ENCODE data around the gene PRDX1.

PRDX1 gene

DNA sequence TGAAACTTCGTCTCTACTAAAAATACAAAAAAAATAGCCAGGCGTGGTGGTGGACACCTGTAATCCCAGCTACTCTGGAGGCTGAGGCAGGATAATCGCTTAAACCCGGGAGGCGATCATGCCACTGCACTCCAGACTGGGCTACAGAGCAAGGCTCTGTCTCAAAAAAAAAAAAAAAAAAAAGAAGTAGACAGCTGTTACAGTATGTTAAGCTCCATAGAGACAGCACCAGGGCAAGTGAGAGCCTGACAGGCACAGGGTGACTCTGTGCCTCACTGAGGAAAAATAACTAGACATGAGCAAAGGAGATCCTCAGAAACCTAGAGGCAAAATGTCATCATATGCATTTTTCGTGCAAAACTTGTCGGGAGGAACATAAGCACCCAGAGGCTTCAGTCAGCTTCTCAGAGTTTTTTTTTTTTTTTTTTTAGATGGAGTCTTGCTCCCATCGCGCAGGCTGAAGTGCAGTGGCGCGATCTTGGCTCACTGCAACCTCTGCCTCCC lies 9.0 kb upstream of the PRDX1 start:
- H3K4me1 ChIP-seq (ENCODE audit: control insufficient read depth, insufficient read depth, low read length) = no peaks in the 10 kb centered on the region
- no peak overlapping the region for H3K4me3 ChIP-seq (ENCODE audit: low read depth, low read length)
- ChIA-PET CTCF (interaction anchor here (0.8 to 1.9 kb wide), 3 partner anchors 18 to 40 kb away, joined by 3 to 10 read pairs (median 4); no protein-coding TSS in a partner anchor), POLR2A (interaction anchor here (1.2 to 2.3 kb wide), 2 partner anchors 9 to 20 kb away, joined by 6 to 17 read pairs; partner anchors contain the start of genes AKR1A1 and PRDX1)
- no peak overlapping the region for H3K27ac ChIP-seq (ENCODE audit: extremely low read depth, low read depth, low read length)
- TF ChIP-seq ZNF585B (tag by site-specific recombination; IDR thresholded peaks at IDR 0.05) = no peak
- no peak for TF ChIP-seq ZNF571 (tag by site-specific recombination; IDR thresholded peaks at IDR 0.05)
- no peak for TF ChIP-seq ZNF529 (tag by site-specific recombination; IDR thresholded peaks at IDR 0.05; ENCODE audit: insufficient replicate concordance)
- no peak for TF ChIP-seq MYNN (tag by site-specific recombination; IDR thresholded peaks at IDR 0.05; ENCODE audit: borderline replicate concordance)
- TF ChIP-seq, protein P1, sequence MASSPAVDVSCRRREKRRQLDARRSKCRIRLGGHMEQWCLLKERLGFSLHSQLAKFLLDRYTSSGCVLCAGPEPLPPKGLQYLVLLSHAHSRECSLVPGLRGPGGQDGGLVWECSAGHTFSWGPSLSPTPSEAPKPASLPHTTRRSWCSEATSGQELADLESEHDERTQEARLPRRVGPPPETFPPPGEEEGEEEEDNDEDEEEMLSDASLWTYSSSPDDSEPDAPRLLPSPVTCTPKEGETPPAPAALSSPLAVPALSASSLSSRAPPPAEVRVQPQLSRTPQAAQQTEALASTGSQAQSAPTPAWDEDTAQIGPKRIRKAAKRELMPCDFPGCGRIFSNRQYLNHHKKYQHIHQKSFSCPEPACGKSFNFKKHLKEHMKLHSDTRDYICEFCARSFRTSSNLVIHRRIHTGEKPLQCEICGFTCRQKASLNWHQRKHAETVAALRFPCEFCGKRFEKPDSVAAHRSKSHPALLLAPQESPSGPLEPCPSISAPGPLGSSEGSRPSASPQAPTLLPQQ (tag by site-specific recombination; IDR thresholded peaks at IDR 0.05) = no peak
- TF ChIP-seq ZNF626 (tag by site-specific recombination; IDR thresholded peaks at IDR 0.05) = no peak
- TF ChIP-seq GLI2 (tag by site-specific recombination; IDR thresholded peaks at IDR 0.05; ENCODE audit: borderline replicate concordance, low read depth) = no peak
- TF ChIP-seq ZNF274 (IDR thresholded peaks at IDR 0.05; ENCODE audit: low read length) = no peak
- TF ChIP-seq ZNF274 (tag by site-specific recombination; IDR thresholded peaks at IDR 0.05; ENCODE audit: borderline replicate concordance) = no peak
- TF ChIP-seq ZNF37A (tag by site-specific recombination; IDR thresholded peaks at IDR 0.05) = no peak
- TF ChIP-seq KLF10 (tag by site-specific recombination; IDR thresholded peaks at IDR 0.05) = no peak
- TF ChIP-seq KLF16 (tag by site-specific recombination; IDR thresholded peaks at IDR 0.05) = no peak
- TF ChIP-seq ZNF514 (tag by site-specific recombination; IDR thresholded peaks at IDR 0.05) = no peak
- TF ChIP-seq ZEB2 (tag by site-specific recombination; IDR thresholded peaks at IDR 0.05) = no peak
- no peak for TF ChIP-seq ZNF433 (tag by site-specific recombination; IDR thresholded peaks at IDR 0.05; ENCODE audit: low read depth)
- TF ChIP-seq, protein P2, sequence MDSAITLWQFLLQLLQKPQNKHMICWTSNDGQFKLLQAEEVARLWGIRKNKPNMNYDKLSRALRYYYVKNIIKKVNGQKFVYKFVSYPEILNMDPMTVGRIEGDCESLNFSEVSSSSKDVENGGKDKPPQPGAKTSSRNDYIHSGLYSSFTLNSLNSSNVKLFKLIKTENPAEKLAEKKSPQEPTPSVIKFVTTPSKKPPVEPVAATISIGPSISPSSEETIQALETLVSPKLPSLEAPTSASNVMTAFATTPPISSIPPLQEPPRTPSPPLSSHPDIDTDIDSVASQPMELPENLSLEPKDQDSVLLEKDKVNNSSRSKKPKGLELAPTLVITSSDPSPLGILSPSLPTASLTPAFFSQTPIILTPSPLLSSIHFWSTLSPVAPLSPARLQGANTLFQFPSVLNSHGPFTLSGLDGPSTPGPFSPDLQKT (IDR thresholded peaks at IDR 0.05; ENCODE audit: borderline replicate concordance, low read depth, low read length) = no peak
- TF ChIP-seq ZNF311 (tag by site-specific recombination; IDR thresholded peaks at IDR 0.05; ENCODE audit: borderline replicate concordance) = no peak
- TF ChIP-seq ZNF76 (tag by site-specific recombination; IDR thresholded peaks at IDR 0.05; ENCODE audit: borderline replicate concordance, low read depth) = no peak
- H3K36me3 ChIP-seq (ENCODE audit: control insufficient read depth in 2 of 2, insufficient read depth in 1 of 2, low read length in 2 of 2) = no peaks in the 10 kb centered on the region
- H3K9me3 ChIP-seq (ENCODE audit: control insufficient read depth, insufficient read depth, low read depth, low read length) = no peaks in the 10 kb centered on the region

DNA sequence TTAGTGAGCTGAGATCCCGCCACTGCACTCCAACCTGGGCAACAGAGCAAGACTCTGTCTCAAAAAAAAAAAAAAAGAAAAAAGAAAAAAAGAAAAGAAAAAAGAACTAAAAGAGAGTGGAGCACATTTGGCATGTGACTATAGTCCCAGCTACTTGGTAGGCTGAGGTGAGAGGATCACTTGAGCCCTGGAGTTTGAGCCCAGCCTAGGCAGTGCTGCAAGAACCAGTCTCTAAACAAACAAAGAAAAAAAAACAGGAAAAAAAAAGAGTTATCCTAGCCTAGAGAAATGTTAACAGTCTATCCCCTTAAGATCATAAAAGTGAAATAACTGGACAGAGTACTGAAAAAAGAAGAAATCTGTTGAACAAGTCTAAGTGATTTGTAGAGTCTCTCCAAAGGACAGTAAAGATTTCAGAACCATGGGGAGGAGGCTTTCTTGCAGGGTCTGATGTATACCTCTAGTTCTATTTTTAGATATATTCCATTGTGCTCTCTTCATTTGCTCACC lies 4.5 kb upstream of the PRDX1 start:
- Histone ChIP-seq H3K9me3 (ENCODE audit: control insufficient read depth, insufficient read depth, low read depth, low read length) (no peaks in the 10 kb centered on the region), H3K36me3 (ENCODE audit: control insufficient read depth in 2 of 2, insufficient read depth in 1 of 2, low read length in 2 of 2) (no peaks in the 10 kb centered on the region), H3K4me3 (ENCODE audit: low read depth, low read length) (no peak overlapping the region), H3K27ac (ENCODE audit: extremely low read depth, low read depth, low read length) (no peak overlapping the region), H3K4me1 (ENCODE audit: control insufficient read depth, insufficient read depth, low read length) (0 out of 2 replicates have a peak, but pooled peaks cover 3% of the 10 kb centered on the region)
- TF ChIP-seq ZNF624 (tag by site-specific recombination; IDR thresholded peaks at IDR 0.05) = no peak
- no peak for TF ChIP-seq SP3 (tag by site-specific recombination; IDR thresholded peaks at IDR 0.05)
- TF ChIP-seq ZXDB (tag by site-specific recombination; IDR thresholded peaks at IDR 0.05) = no peak
- TF ChIP-seq ZNF274 (IDR thresholded peaks at IDR 0.05; ENCODE audit: low read length) = no peak
- TF ChIP-seq ZNF274 (tag by site-specific recombination; IDR thresholded peaks at IDR 0.05; ENCODE audit: borderline replicate concordance) = no peak
- TF ChIP-seq ZBTB17 (tag by site-specific recombination; IDR thresholded peaks at IDR 0.05) = peak; percentile 36; the same call in 1 of the 2 replicates
- no peak for TF ChIP-seq TCF7L2 (IDR thresholded peaks at IDR 0.05; ENCODE audit: borderline replicate concordance, low read depth, low read length)
- no peak for TF ChIP-seq ZNF571 (tag by site-specific recombination; IDR thresholded peaks at IDR 0.05)
- TF ChIP-seq, protein P3, sequence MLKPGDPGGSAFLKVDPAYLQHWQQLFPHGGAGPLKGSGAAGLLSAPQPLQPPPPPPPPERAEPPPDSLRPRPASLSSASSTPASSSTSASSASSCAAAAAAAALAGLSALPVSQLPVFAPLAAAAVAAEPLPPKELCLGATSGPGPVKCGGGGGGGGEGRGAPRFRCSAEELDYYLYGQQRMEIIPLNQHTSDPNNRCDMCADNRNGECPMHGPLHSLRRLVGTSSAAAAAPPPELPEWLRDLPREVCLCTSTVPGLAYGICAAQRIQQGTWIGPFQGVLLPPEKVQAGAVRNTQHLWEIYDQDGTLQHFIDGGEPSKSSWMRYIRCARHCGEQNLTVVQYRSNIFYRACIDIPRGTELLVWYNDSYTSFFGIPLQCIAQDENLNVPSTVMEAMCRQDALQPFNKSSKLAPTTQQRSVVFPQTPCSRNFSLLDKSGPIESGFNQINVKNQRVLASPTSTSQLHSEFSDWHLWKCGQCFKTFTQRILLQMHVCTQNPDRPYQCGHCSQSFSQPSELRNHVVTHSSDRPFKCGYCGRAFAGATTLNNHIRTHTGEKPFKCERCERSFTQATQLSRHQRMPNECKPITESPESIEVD (tag by site-specific recombination; IDR thresholded peaks at IDR 0.05) = peak; percentile 84
- no peak for TF ChIP-seq OVOL3 (tag by site-specific recombination; IDR thresholded peaks at IDR 0.05)
- no peak for TF ChIP-seq ZNF10 (tag by site-specific recombination; IDR thresholded peaks at IDR 0.05)
- no peak for TF ChIP-seq ZNF23 (tag by site-specific recombination; IDR thresholded peaks at IDR 0.05; ENCODE audit: borderline replicate concordance)
- TF ChIP-seq, protein P4, sequence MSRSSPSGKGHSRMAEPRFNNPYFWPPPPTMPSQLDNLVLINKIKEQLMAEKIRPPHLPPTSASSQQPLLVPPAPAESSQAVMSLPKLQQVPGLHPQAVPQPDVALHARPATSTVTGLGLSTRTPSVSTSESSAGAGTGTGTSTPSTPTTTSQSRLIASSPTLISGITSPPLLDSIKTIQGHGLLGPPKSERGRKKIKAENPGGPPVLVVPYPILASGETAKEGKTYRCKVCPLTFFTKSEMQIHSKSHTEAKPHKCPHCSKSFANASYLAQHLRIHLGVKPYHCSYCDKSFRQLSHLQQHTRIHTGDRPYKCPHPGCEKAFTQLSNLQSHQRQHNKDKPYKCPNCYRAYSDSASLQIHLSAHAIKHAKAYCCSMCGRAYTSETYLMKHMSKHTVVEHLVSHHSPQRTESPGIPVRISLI (tag by site-specific recombination; IDR thresholded peaks at IDR 0.05) = peak; percentile 94
- ChIA-PET CTCF (interaction anchor here (2.0 kb wide), 1 partner anchor 34 kb away, joined by 6 read pairs; no protein-coding TSS in a partner anchor), POLR2A (no interaction called here)

All from HEK293 (cell line).